ENCODE data around the gene CDC42EP5. TPM values are rescaled to one million over a fixed set of nuclear protein-coding genes. Genes with fewer than 3 reads are reported as not detected.

Gene CDC42EP5
- total and polyA plus RNA-seq, 7 donors: 12.1 to 529 (median 16.6) TPM

GRCh38 chr19:54485851-54486250 is 12.8 kb upstream of the CDC42EP5 start:
- Histone ChIP-seq H3K4me1 (no peaks in the 10 kb centered on the region), H3K36me3 (no peaks in the 10 kb centered on the region), H3K4me3 (no peak overlapping the region), H3K27me3 (peaks cover 0 to 3% (median 0%) of the 10 kb centered on the region in 3 donors), H3K9me3 (no peaks in the 10 kb centered on the region), H3K27ac (no peak overlapping the region)
- no peak for TF ChIP-seq POLR2A (IDR thresholded peaks at IDR 0.05)
- WGBS, 2 donors: 73 to 74% methylated on average over 5 of the region's 5 CpGs
- intact Hi-C loops (cut with DNase I): loop anchor here (10.0 kb wide), 1 partner anchor 189 kb away; no protein-coding TSS in a partner anchor
- no peak for DNase-seq

- Histone ChIP-seq H3K36me3 (no peaks in the 10 kb centered on the region), H3K4me3 (no peak overlapping the region), H3K27ac (no peak overlapping the region), H3K4me1 (no peaks in the 10 kb centered on the region), H3K9me3 (no peaks in the 10 kb centered on the region), H3K27me3 (peaks cover 0 to 16% (median 0%) of the 10 kb centered on the region in 3 donors)
- no peak for DNase-seq
- 77 to 85% methylated on average over 10 of the region's 10 CpGs for WGBS, 2 donors
- TF ChIP-seq POLR2AphosphoS5 (IDR thresholded peaks at IDR 0.05) (no peak), POLR2A (IDR thresholded peaks at IDR 0.05) (no peak), CTCF (IDR thresholded peaks at IDR 0.05) (no peak)
- intact Hi-C loops (cut with DNase I): loop anchor here (10.0 kb wide), 1 partner anchor 190 kb away; no protein-coding TSS in a partner anchor
Observed at GRCh38 chr19:54484451-54484850, 11.4 kb upstream of the CDC42EP5 start.

DNA sequence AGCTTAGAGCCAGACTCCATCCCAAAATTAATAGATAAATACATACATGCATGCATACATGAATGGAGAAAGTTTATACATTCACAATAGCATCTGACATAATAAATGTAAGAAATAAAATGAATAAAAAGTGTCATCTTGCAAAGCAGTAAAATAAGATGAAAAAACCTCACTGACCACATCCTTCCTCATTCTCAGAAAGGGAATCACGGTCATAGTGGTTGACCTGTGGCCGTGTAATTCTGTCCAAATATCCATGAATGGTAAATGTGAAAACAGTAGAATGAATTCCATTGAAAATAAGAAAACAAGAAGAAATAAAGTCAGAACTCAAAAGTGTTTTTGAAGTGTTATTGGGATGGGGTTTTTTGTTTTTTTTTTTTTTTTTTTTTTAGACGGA is 9.8 kb upstream of the CDC42EP5 start:
- TF ChIP-seq POLR2AphosphoS5 (IDR thresholded peaks at IDR 0.05): no peak
- no peak for TF ChIP-seq EP300 (IDR thresholded peaks at IDR 0.05)
- no peak for TF ChIP-seq CTCF (IDR thresholded peaks at IDR 0.05)
- TF ChIP-seq POLR2A (IDR thresholded peaks at IDR 0.05): no peak
- Histone ChIP-seq H3K4me3 (no peak overlapping the region), H3K27me3 (peaks cover 0 to 30% (median 0%) of the 10 kb centered on the region in 3 donors), H3K36me3 (no peaks in the 10 kb centered on the region), H3K4me1 (no peaks in the 10 kb centered on the region), H3K9me3 (no peaks in the 10 kb centered on the region), H3K27ac (no peak overlapping the region)
- no peak for DNase-seq
- intact Hi-C loops (cut with DNase I): loop anchor here (10.0 kb wide), 1 partner anchor 192 kb away; no protein-coding TSS in a partner anchor
- 40 to 47% methylated on average over 3 of the region's 3 CpGs for WGBS, 2 donors

DNA sequence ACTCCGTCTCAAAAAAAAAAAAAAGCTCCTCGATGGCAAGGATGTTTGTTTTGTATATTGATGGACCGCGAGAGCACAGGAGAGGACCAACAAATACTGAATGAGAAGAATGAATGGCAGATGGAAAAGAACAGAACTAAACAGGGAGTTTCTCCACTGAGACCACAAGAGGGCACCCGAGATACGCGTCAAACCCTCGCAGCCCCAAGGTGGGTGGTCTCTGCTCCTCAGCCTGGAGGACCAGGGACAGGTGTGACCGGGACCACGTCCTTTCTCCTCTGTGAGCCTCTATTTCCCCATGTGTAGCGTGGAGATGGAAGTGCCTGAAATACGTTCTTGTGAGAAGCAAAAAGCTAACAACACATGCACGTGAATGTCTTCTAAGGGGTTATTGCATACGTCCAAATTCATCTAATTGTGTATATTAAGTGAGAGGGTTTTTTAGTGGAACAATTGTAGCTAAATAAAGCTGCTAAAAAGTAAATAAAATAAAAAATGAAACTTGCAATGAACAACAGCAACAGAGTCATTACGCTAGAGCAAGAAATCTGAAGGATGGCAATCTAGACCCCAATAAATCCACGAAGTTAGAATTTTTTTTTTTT is 8.3 kb upstream of the CDC42EP5 start:
- Histone ChIP-seq H3K4me1 (no peaks in the 10 kb centered on the region), H3K27ac (no peak overlapping the region), H3K27me3 (peaks cover 0 to 33% (median 0%) of the 10 kb centered on the region in 3 donors), H3K36me3 (no peaks in the 10 kb centered on the region), H3K4me3 (no peak overlapping the region), H3K9me3 (no peaks in the 10 kb centered on the region)
- TF ChIP-seq POLR2AphosphoS5 (IDR thresholded peaks at IDR 0.05): no peak
- TF ChIP-seq EP300 (IDR thresholded peaks at IDR 0.05): no peak
- peak in 3 of 4 experiments; percentile 26 to 49 (median 36) for TF ChIP-seq CTCF (IDR thresholded peaks at IDR 0.05)
- no peak for TF ChIP-seq POLR2A (IDR thresholded peaks at IDR 0.05)
- WGBS, 2 donors: 10 to 12% methylated on average over 16 of the region's 16 CpGs
- intact Hi-C loops (cut with DNase I): loop anchor here (10.0 kb wide), 1 partner anchor 193 kb away; no protein-coding TSS in a partner anchor
- no peak for DNase-seq

GRCh38 chr19:54480051-54480450 is 7.0 kb upstream of the CDC42EP5 start:
- no peak for TF ChIP-seq CTCF (IDR thresholded peaks at IDR 0.05)
- no peak for TF ChIP-seq EP300 (IDR thresholded peaks at IDR 0.05)
- Histone ChIP-seq H3K9me3 (no peaks in the 10 kb centered on the region), H3K4me1 (no peaks in the 10 kb centered on the region), H3K27me3 (peaks cover 0 to 35% (median 0%) of the 10 kb centered on the region in 3 donors), H3K36me3 (no peaks in the 10 kb centered on the region), H3K27ac (no peak overlapping the region), H3K4me3 (no peak overlapping the region)
- intact Hi-C loops (cut with DNase I): loop anchor here (10.0 kb wide), 1 partner anchor 195 kb away; no protein-coding TSS in a partner anchor
- no peak for DNase-seq
- 62 to 68% methylated on average over 2 of the region's 2 CpGs for WGBS, 2 donors
